Liver (tissue), 3 donors: Measurements from ENCODE around the gene SLC18A2.

ENCODE experiments used
- EGR1 ChIP-seq, 2 donors: IDR thresholded peaks; 2 replicates each; pipeline ENCODE4 v1.6.1; 2016 to 2018; ENCODE audit warnings: antibody characterized with exemption in 2 of 2, low read depth in 2 of 2
- GABPA ChIP-seq, 2 donors: IDR thresholded peaks in 1 of 2; conservative IDR thresholded peaks in 1 of 2; 2 replicates each; pipeline ENCODE4 v1.6.1; 2016; ENCODE audit warnings: antibody characterized with exemption in 2 of 2, mild to moderate bottlenecking in 1 of 2, moderate library complexity in 1 of 2
- JUND ChIP-seq, 2 donors: IDR thresholded peaks; 2 replicates each; pipeline ENCODE4 v1.6.1; 2016; ENCODE audit warnings: antibody characterized with exemption in 2 of 2
- NR2F2 ChIP-seq: IDR thresholded peaks from 2 replicates; pipeline ENCODE4 v1.6.1; 2016; ENCODE audit warnings: antibody characterized with exemption
- RAD21 ChIP-seq, 2 donors: IDR thresholded peaks; 2 replicates each; pipeline ENCODE4 v1.6.1; 2016; ENCODE audit warnings: antibody characterized with exemption in 2 of 2, mild to moderate bottlenecking in 2 of 2
- SP1 ChIP-seq: IDR thresholded peaks from 2 replicates; pipeline ENCODE4 v1.6.1; 2018; ENCODE audit warnings: antibody characterized with exemption, mild to moderate bottlenecking
- YY1 ChIP-seq: IDR thresholded peaks from 2 replicates; pipeline ENCODE4 v1.6.1; 2016; ENCODE audit warnings: antibody characterized with exemption, mild to moderate bottlenecking
- TF ChIP-seq, protein P1 (sequence below): fragments of 150-350 bp; IDR thresholded peaks from 2 replicates; pipeline ENCODE4 v1.5.1; 2017; ENCODE audit warnings: improper control_type of control experiment, low read depth, low read length; ENCODE audit not compliant: missing input control
- TF ChIP-seq, protein P2 (sequence below): IDR thresholded peaks from 2 replicates; pipeline ENCODE4 v1.6.1; 2016; ENCODE audit warnings: antibody characterized with exemption, mild to moderate bottlenecking
- TF ChIP-seq, protein P3 (sequence below): IDR thresholded peaks from 2 replicates; pipeline ENCODE4 v1.6.1; 2016; ENCODE audit warnings: antibody characterized with exemption
- TF ChIP-seq, protein P4 (sequence below): IDR thresholded peaks from 2 replicates; pipeline ENCODE4 v1.6.1; 2016; ENCODE audit warnings: antibody characterized with exemption
- TF ChIP-seq, protein P5 (sequence below): IDR thresholded peaks from 2 replicates; pipeline ENCODE4 v1.6.1; 2016; ENCODE audit warnings: antibody characterized with exemption
- donor health status: healthy.
- donor health status: healthy.

DNA sequence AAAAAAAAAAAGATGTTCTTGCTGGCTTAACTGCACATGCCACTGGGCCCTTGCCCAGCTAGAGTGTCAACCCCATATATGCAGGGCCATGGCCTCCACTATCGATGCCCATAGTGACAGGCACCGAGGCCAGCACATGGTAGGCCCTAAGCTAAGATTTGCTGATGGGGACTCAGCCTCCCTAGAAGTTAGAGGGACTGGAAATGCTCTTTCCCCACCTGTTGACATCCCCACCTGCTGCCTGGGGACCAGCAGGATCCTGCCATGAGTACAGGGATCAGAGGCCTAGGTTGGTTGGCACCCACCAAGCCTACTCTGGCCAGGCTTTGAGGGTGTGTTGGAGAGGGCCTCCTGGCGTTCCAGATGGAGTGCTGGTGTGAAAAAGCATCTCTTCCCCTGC is 16.0 kb upstream of the SLC18A2 start:
- TF ChIP-seq, protein P1, sequence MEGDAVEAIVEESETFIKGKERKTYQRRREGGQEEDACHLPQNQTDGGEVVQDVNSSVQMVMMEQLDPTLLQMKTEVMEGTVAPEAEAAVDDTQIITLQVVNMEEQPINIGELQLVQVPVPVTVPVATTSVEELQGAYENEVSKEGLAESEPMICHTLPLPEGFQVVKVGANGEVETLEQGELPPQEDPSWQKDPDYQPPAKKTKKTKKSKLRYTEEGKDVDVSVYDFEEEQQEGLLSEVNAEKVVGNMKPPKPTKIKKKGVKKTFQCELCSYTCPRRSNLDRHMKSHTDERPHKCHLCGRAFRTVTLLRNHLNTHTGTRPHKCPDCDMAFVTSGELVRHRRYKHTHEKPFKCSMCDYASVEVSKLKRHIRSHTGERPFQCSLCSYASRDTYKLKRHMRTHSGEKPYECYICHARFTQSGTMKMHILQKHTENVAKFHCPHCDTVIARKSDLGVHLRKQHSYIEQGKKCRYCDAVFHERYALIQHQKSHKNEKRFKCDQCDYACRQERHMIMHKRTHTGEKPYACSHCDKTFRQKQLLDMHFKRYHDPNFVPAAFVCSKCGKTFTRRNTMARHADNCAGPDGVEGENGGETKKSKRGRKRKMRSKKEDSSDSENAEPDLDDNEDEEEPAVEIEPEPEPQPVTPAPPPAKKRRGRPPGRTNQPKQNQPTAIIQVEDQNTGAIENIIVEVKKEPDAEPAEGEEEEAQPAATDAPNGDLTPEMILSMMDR, result no peak
- TF ChIP-seq SP1, result no peak
- no peak for TF ChIP-seq GABPA (IDR thresholded peaks at IDR 0.05 in 1 of 2, conservative IDR thresholded peaks at IDR 0.05 in 1 of 2)
- no peak for TF ChIP-seq RAD21 (IDR thresholded peaks at IDR 0.05)
- TF ChIP-seq, protein P2, sequence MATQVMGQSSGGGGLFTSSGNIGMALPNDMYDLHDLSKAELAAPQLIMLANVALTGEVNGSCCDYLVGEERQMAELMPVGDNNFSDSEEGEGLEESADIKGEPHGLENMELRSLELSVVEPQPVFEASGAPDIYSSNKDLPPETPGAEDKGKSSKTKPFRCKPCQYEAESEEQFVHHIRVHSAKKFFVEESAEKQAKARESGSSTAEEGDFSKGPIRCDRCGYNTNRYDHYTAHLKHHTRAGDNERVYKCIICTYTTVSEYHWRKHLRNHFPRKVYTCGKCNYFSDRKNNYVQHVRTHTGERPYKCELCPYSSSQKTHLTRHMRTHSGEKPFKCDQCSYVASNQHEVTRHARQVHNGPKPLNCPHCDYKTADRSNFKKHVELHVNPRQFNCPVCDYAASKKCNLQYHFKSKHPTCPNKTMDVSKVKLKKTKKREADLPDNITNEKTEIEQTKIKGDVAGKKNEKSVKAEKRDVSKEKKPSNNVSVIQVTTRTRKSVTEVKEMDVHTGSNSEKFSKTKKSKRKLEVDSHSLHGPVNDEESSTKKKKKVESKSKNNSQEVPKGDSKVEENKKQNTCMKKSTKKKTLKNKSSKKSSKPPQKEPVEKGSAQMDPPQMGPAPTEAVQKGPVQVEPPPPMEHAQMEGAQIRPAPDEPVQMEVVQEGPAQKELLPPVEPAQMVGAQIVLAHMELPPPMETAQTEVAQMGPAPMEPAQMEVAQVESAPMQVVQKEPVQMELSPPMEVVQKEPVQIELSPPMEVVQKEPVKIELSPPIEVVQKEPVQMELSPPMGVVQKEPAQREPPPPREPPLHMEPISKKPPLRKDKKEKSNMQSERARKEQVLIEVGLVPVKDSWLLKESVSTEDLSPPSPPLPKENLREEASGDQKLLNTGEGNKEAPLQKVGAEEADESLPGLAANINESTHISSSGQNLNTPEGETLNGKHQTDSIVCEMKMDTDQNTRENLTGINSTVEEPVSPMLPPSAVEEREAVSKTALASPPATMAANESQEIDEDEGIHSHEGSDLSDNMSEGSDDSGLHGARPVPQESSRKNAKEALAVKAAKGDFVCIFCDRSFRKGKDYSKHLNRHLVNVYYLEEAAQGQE, result no peak
- no peak for TF ChIP-seq EGR1 (IDR thresholded peaks at IDR 0.05; ENCODE audit: low read depth in 2 of 2)
- TF ChIP-seq, protein P3, sequence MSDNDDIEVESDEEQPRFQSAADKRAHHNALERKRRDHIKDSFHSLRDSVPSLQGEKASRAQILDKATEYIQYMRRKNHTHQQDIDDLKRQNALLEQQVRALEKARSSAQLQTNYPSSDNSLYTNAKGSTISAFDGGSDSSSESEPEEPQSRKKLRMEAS, result no peak
- no peak for TF ChIP-seq NR2F2
- TF ChIP-seq, protein P4, sequence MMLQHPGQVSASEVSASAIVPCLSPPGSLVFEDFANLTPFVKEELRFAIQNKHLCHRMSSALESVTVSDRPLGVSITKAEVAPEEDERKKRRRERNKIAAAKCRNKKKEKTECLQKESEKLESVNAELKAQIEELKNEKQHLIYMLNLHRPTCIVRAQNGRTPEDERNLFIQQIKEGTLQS, result no peak
- TF ChIP-seq YY1, result no peak
- TF ChIP-seq, protein P5, sequence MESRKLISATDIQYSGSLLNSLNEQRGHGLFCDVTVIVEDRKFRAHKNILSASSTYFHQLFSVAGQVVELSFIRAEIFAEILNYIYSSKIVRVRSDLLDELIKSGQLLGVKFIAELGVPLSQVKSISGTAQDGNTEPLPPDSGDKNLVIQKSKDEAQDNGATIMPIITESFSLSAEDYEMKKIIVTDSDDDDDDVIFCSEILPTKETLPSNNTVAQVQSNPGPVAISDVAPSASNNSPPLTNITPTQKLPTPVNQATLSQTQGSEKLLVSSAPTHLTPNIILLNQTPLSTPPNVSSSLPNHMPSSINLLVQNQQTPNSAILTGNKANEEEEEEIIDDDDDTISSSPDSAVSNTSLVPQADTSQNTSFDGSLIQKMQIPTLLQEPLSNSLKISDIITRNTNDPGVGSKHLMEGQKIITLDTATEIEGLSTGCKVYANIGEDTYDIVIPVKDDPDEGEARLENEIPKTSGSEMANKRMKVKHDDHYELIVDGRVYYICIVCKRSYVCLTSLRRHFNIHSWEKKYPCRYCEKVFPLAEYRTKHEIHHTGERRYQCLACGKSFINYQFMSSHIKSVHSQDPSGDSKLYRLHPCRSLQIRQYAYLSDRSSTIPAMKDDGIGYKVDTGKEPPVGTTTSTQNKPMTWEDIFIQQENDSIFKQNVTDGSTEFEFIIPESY, result no peak
- no peak for TF ChIP-seq JUND (IDR thresholded peaks at IDR 0.05)
